ENCODE measurements around the gene SNRNP27.
"Not testable (repeated sequence)": the region's sequence is repeated elsewhere in the genome, so short reads cannot be mapped to it uniquely, and the experiment has no call there.

The SNRNP27 gene

DNA sequence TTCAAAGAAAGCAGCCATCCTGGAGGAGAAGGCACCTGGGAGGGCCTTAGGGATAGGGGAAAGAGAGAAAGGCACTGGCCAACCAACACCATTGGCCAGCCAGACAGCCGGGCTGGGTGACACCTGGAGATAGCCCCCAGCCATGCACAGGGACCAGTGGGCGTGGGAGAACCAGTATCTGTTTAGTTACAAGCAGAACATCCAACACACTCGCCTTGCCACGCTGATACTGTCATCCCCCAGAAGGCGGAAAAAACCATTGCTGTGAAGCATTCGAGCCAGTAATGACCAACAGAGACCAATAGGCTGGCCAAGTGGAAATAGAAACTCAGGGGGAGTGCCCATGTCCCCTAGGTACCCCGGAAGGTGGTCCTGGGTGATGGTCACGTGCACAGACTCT, 52.2 kb downstream of the SNRNP27 start:
- DNase-seq (ENCODE audit: low spot score), result no peak

DNA sequence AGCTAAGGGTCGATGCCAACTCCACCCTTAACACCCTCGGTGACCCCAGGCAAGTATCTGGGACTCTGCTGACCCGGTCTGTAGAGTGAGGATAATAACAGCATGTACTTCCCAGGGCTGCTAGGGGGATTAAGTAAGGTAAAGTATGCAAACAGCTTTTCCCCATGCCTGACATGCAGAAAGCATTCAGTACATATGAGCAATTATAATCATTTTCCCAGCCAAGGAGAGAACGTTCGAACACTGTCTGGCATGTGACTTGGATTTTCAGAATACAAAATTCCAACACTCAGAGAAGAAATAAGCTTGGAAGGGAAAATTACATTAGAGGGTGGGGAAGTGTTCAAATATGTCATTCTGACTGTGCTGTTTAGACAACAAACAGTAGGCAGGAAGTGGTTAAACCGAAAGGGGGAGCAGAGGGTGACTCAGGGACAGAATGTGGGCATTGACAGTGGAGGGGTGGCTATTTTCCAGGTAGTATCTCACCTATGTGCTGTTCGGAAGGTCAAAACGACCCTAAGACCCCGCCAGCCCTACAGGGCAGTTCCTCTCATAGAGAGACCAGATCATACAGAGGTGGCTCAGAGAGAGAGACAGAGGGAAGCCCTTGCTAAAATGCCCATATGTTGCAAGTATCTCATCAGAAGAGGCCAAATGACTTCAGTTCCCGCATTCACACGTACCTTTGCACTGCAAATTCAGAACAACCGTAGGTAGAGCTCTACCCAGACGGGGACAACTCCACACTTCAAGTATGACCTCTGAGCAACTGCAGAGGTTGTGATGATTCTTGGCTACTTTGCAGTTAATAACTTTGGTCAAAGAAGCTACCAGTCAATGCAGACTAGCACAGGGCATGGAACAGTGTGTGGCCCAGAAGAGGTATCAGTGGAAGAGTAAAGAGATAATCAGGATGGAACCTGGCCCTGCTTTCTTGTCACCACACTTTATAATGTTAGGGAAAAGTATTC, 52.9 kb downstream of the SNRNP27 start:
- DNase-seq (ENCODE audit: low spot score), result no peak

DNA sequence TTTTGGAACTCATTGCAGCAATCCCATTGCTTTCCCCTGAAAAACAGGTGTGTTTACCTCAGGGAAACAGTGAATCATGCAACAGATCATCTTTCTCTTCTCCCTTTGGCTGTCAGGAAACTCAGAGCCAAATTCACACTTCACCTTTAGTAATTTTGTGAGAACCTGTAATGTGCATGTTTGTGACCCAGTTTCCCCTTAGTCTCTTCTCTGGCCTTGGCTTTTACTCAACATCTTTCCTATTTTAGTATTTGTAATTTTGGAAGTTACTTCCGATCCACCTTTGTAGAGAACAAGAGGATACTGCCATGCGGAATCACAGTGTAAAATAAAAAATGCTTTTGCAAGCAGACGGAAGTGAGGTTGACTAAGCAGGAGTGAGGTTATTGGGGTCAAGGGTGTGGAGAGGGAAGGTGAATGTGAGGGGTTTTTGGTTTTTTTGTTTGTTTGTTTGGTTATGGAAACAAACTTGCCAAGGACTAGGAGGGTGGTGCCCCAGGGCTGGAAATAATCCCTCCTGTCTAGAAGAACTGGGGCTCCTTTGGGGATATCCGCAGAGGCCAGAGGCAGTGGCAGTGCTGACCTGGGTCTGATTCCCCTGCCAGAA, 53.7 kb downstream of the SNRNP27 start:
- no peak for DNase-seq (ENCODE audit: low spot score)

DNA sequence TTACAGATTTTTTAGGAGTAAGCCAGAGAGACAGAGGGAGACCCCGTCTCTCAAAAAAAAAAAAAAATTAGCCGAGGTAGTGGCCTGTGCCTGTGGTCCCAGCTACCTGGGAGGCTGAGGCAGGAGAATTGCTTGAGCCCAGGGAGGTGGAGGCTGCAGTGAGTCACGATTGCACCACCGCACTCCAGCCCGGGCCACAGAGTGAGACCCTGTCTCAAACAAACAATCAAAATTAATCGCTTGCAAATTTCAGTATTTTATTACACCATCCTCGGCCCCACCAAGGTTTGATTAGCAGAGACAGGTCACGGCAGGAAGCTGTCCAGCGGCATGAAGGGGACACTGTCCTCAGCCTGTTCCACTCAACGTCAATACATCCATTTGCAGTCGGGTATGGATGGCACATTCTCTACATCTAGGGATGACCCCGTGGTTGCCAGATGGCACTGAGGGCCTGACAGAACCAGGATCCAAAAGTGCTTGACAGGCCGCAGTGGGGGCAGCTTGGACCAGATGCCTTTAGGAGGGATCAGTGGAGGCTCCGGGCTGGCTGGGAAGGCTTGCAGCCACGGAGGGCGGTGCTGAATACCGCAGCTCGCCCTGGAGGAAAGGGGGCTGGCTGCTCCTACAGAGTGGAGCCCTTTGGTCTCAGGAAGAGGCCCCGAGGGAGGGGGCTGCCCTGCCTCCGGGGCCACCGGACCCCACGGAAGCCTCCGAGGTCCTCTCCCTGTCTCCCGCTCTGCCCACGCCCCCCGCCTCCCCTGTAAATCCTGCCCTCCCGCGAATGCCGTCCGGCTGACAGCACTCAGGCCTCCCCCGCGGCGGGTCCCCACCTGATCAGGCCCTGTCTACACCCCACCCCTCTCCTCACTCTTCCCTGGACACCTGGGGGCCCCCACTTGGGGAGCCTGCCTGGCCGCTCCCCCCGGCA, 54.5 kb downstream of the SNRNP27 start:
- DNase-seq (ENCODE audit: low spot score), result no peak

DNA sequence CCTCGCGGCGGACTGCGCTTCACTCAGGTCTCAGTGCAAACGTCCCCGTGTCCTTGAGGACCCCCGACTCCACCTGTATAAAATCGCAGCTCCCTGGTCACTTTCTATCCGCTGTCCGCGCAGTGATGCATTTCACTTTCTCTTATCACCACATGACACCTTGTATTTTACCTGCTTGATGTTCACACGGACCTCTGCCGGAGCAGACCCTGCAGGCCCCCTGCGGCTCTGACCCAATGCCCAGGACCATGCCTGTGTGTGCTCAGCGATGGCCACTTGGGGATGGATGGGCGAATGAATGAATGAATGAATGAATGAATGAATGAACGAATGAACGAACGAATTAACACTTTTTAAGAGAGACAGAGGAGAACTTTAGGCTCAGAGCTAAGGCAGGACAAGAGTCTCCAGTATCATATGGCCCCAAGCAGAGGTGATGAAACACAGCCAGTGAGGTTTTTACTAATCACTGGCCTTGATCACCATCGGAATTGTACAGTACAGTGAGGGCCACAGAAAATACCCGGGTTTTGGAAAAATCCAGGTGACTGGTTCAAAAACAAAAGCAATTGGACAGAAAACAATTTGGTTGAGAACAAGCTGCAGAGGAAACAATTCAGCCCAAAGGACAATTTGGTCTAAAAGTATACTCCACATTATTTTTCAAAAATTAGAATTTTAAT, 55.3 kb downstream of the SNRNP27 start:
- DNase-seq (ENCODE audit: low spot score), result no peak

- DNase-seq (ENCODE audit: low spot score), result no peak
Observed at GRCh38 chr2:69950241-69950640, 56.5 kb downstream of the SNRNP27 start.

GRCh38 chr2:69950671-69951070, 56.9 kb downstream of the SNRNP27 start:
- DNase-seq (ENCODE audit: low spot score), result not testable (repeated sequence)

DNA sequence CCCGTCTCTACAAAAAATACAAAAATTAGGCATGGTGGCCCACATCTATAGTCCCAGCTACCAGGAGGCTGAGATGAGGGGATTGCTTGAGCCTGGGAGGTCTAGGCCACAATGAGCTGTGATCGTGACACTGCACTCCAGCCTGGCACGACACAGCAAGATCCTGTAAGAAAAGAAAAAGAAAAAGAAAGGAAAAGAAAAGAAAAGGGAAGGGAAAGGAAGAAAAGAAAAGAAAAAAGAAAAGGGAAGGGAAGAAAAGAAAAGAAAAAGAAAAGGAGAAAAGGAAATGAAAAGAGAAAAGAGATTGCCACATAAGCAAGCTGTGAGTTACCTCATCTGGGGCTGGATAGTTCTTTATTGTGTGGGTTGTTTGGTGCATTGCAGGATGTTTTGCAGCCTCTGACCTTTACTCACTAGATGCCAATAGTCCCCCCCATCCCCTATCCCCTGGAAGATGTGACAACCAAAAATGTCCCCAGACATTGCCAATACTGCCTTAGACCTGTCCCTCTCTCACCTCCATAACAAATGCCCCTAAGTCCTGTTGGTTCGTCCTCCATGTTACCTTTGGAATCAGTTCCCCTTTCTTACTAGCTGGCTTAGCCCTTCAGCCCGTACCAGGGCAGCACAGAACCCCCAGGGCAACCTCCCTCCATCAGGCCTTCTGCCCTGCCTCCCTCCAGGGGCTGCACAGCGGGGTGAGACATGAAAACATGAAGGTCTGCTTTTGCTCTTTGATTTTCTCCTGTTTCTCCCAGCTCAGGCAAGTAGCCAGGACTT, 58.8 kb downstream of the SNRNP27 start:
- DNase-seq (ENCODE audit: low spot score), result no peak

GRCh38 chr2:69954084-69954483, 60.3 kb downstream of the SNRNP27 start:
- no peak for DNase-seq (ENCODE audit: low spot score)

Small RNAs within 50 kb of the gene (small RNA-seq; reads per million reads assigned to genes)
- 0 reads per million in 2 experiments for gene RPL23AP92
